HG02973 (cell line): ENCODE measurements around the gene RGL1.

ENCODE experiments used
- ATAC-seq: cut with Tn5 transposase; IDR thresholded peaks from one replicate; pipeline ENCODE4 v1.9.1; 2021; ENCODE audit warnings: moderate library complexity; ENCODE audit not compliant: unreplicated experiment

The RGL1 gene

GRCh38 chr1:183910845-183911244 lies 105.9 kb downstream of the RGL1 start:
- ATAC-seq, result no peak

GRCh38 chr1:183911285-183911684 lies 106.4 kb downstream of the RGL1 start:
- ATAC-seq, result peak; percentile 69

- peak; percentile 53 for ATAC-seq
These were observed 107.5 kb downstream of the RGL1 start for GRCh38 chr1:183912265-183912886.

GRCh38 chr1:183913567-183913993 lies 108.7 kb downstream of the RGL1 start:
- ATAC-seq, result no peak

GRCh38 chr1:183914276-183914675 lies 109.4 kb downstream of the RGL1 start:
- no peak for ATAC-seq

GRCh38 chr1:183914891-183915290 lies 110.0 kb downstream of the RGL1 start:
- ATAC-seq, result no peak

GRCh38 chr1:183915625-183916510 lies 110.9 kb downstream of the RGL1 start:
- peak; percentile 45 for ATAC-seq

- ATAC-seq, result no peak
These were observed 111.7 kb downstream of the RGL1 start for GRCh38 chr1:183916574-183916973.

- ATAC-seq, result no peak
These were observed 113.7 kb downstream of the RGL1 start for GRCh38 chr1:183918589-183918988.

GRCh38 chr1:183920651-183921050 lies 115.7 kb downstream of the RGL1 start:
- no peak for ATAC-seq

- ATAC-seq, result no peak
These were observed 117.3 kb downstream of the RGL1 start for GRCh38 chr1:183922197-183922596.

GRCh38 chr1:183925947-183926346 lies 121.0 kb downstream of the RGL1 start:
- no peak for ATAC-seq

- ATAC-seq, result no peak
These were observed 122.1 kb downstream of the RGL1 start for GRCh38 chr1:183926983-183927382.

- ATAC-seq, result no peak
These were observed 126.8 kb downstream of the RGL1 start for GRCh38 chr1:183931646-183932271.

GRCh38 chr1:183932412-183932811 lies 127.5 kb downstream of the RGL1 start:
- no peak for ATAC-seq

GRCh38 chr1:183933528-183934179 lies 128.7 kb downstream of the RGL1 start:
- no peak for ATAC-seq

GRCh38 chr1:183934314-183934713 lies 129.4 kb downstream of the RGL1 start:
- ATAC-seq, result no peak

GRCh38 chr1:183936009-183936408 lies 131.1 kb downstream of the RGL1 start:
- no peak for ATAC-seq

GRCh38 chr1:183936791-183937190 lies 131.9 kb downstream of the RGL1 start:
- ATAC-seq, result no peak

GRCh38 chr1:183937611-183938010 lies 132.7 kb downstream of the RGL1 start:
- ATAC-seq, result no peak

- ATAC-seq, result no peak
These were observed 136.1 kb downstream of the RGL1 start for GRCh38 chr1:183941001-183941400.
